HEK293 (cell line): Measurements from ENCODE around the gene SOWAHD.

Experiments used
- GLI2 ChIP-seq: fragments of 450-650 bp; formaldehyde crosslinking; IDR thresholded peaks from 2 replicates; pipeline ENCODE4; 2017; ENCODE audit warnings: missing biosample characterization, missing genetic modification characterization, low read depth, borderline replicate concordance
- PRDM10 ChIP-seq: fragments of 450-650 bp; formaldehyde crosslinking; IDR thresholded peaks from 2 replicates; pipeline ENCODE4 v1.5.1; 2016; ENCODE audit warnings: missing biosample characterization, missing genetic modification characterization
- SP2 ChIP-seq: fragments of 450-650 bp; formaldehyde crosslinking; IDR thresholded peaks from 2 replicates; pipeline ENCODE4 v1.5.1; 2016; ENCODE audit warnings: missing biosample characterization, missing genetic modification characterization
- SP3 ChIP-seq: fragments of 450-650 bp; formaldehyde crosslinking; IDR thresholded peaks from 2 replicates; pipeline ENCODE4 v1.5.1; 2016; ENCODE audit warnings: missing biosample characterization, missing genetic modification characterization
- ZBTB44 ChIP-seq: fragments of 450-650 bp; IDR thresholded peaks from 2 replicates; pipeline ENCODE4 v1.5.1; 2018; ENCODE audit warnings: missing biosample characterization, mild to moderate bottlenecking, missing genetic modification characterization
- ZBTB8A ChIP-seq: fragments of 450-650 bp; formaldehyde crosslinking; IDR thresholded peaks from 2 replicates; pipeline ENCODE4 v1.5.1; 2016; ENCODE audit warnings: missing biosample characterization, missing genetic modification characterization
- ZNF155 ChIP-seq: fragments of 450-650 bp; formaldehyde crosslinking; IDR thresholded peaks from 2 replicates; pipeline ENCODE4 v1.5.1; 2016; ENCODE audit warnings: missing biosample characterization, missing genetic modification characterization
- ZNF248 ChIP-seq: fragments of 450-650 bp; formaldehyde crosslinking; IDR thresholded peaks from 2 replicates; pipeline ENCODE4 v1.5.1; 2017; ENCODE audit warnings: missing biosample characterization, missing genetic modification characterization
- ZNF292 ChIP-seq: fragments of 450-650 bp; formaldehyde crosslinking; IDR thresholded peaks from 2 replicates; pipeline ENCODE4 v1.5.1; 2016; ENCODE audit warnings: low read depth, missing biosample characterization, missing genetic modification characterization, borderline replicate concordance
- ZNF366 ChIP-seq: fragments of 450-650 bp; formaldehyde crosslinking; conservative IDR thresholded peaks from 2 replicates; pipeline ENCODE4 v1.5.1; 2016; ENCODE audit warnings: missing biosample characterization, missing genetic modification characterization
- ZNF394 ChIP-seq: fragments of 450-650 bp; formaldehyde crosslinking; IDR thresholded peaks from 2 replicates; pipeline ENCODE4 v1.5.1; 2016; ENCODE audit warnings: missing biosample characterization, missing genetic modification characterization, mild to moderate bottlenecking, moderate library complexity, borderline replicate concordance
- ZNF473 ChIP-seq: fragments of 450-650 bp; formaldehyde crosslinking; IDR thresholded peaks from 2 replicates; pipeline ENCODE4 v1.5.1; 2017; ENCODE audit warnings: missing biosample characterization, missing genetic modification characterization
- ZNF518A ChIP-seq: fragments of 450-650 bp; formaldehyde crosslinking; conservative IDR thresholded peaks from 2 replicates; pipeline ENCODE4 v1.5.1; 2016; ENCODE audit warnings: low read depth, missing biosample characterization, missing genetic modification characterization
- ZNF549 ChIP-seq: fragments of 450-650 bp; IDR thresholded peaks from 2 replicates; pipeline ENCODE4 v1.5.1; 2018; ENCODE audit warnings: missing biosample characterization, missing genetic modification characterization, mild to moderate bottlenecking, inconsistent platforms, moderate library complexity
- ZNF558 ChIP-seq: fragments of 450-650 bp; formaldehyde crosslinking; IDR thresholded peaks from 2 replicates; pipeline ENCODE4 v1.5.1; 2016; ENCODE audit warnings: missing biosample characterization, missing genetic modification characterization
- ZNF654 ChIP-seq: fragments of 450-650 bp; formaldehyde crosslinking; IDR thresholded peaks from 2 replicates; pipeline ENCODE4 v1.5.1; 2016; ENCODE audit warnings: low read depth, missing biosample characterization, missing genetic modification characterization
- ZNF670 ChIP-seq: fragments of 450-650 bp; formaldehyde crosslinking; IDR thresholded peaks from 2 replicates; pipeline ENCODE4 v1.5.1; 2016; ENCODE audit warnings: missing biosample characterization, missing genetic modification characterization, low read depth
- ZSCAN5A ChIP-seq: fragments of 450-650 bp; formaldehyde crosslinking; IDR thresholded peaks from 2 replicates; pipeline ENCODE4 v1.5.1; 2016; ENCODE audit warnings: missing biosample characterization, missing genetic modification characterization
- TF ChIP-seq, protein P1 (sequence below): fragments of 450-650 bp; formaldehyde crosslinking; IDR thresholded peaks from 2 replicates; pipeline ENCODE4 v1.5.1; 2017; ENCODE audit warnings: missing biosample characterization, missing genetic modification characterization
- TF ChIP-seq, protein P2 (sequence below): fragments of 450-650 bp; formaldehyde crosslinking; IDR thresholded peaks from 2 replicates; pipeline ENCODE4 v1.5.1; 2017; ENCODE audit warnings: missing biosample characterization, missing genetic modification characterization
- TF ChIP-seq, protein P3 (sequence below): fragments of 450-650 bp; formaldehyde crosslinking; IDR thresholded peaks from 2 replicates; pipeline ENCODE4 v1.5.1; 2016; ENCODE audit warnings: missing biosample characterization, missing genetic modification characterization, low read depth

SOWAHD gene

GRCh38 chrX:119757979-119758730 lies at the start of gene SOWAHD (continued):
- TF ChIP-seq SP2 (tag by site-specific recombination): peak; percentile 81
- peak; percentile 80 for TF ChIP-seq ZNF366 (tag by site-specific recombination)
- TF ChIP-seq ZNF549 (tag by site-specific recombination): no peak
- TF ChIP-seq ZNF670 (tag by site-specific recombination): no peak
- no peak for TF ChIP-seq ZBTB44 (tag by site-specific recombination)
- TF ChIP-seq PRDM10 (tag by site-specific recombination): peak; percentile 94
- no peak for TF ChIP-seq ZNF654
- peak; percentile 92 for TF ChIP-seq SP3 (tag by site-specific recombination)
- no peak for TF ChIP-seq ZNF473
- TF ChIP-seq, protein P1, sequence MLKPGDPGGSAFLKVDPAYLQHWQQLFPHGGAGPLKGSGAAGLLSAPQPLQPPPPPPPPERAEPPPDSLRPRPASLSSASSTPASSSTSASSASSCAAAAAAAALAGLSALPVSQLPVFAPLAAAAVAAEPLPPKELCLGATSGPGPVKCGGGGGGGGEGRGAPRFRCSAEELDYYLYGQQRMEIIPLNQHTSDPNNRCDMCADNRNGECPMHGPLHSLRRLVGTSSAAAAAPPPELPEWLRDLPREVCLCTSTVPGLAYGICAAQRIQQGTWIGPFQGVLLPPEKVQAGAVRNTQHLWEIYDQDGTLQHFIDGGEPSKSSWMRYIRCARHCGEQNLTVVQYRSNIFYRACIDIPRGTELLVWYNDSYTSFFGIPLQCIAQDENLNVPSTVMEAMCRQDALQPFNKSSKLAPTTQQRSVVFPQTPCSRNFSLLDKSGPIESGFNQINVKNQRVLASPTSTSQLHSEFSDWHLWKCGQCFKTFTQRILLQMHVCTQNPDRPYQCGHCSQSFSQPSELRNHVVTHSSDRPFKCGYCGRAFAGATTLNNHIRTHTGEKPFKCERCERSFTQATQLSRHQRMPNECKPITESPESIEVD (tag by site-specific recombination): no peak
- TF ChIP-seq ZNF248: no peak
- no peak for TF ChIP-seq ZSCAN5A (tag by site-specific recombination)
- TF ChIP-seq ZNF155: no peak
- TF ChIP-seq ZNF394 (tag by site-specific recombination): no peak
- TF ChIP-seq ZBTB8A (tag by site-specific recombination): no peak
- no peak for TF ChIP-seq ZNF518A
- TF ChIP-seq, protein P2, sequence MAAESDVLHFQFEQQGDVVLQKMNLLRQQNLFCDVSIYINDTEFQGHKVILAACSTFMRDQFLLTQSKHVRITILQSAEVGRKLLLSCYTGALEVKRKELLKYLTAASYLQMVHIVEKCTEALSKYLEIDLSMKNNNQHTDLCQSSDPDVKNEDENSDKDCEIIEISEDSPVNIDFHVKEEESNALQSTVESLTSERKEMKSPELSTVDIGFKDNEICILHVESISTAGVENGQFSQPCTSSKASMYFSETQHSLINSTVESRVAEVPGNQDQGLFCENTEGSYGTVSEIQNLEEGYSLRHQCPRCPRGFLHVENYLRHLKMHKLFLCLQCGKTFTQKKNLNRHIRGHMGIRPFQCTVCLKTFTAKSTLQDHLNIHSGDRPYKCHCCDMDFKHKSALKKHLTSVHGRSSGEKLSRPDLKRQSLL (tag by site-specific recombination): peak; percentile 50; the same call in 1 of the 2 replicates
- no peak for TF ChIP-seq ZNF292 (tag by site-specific recombination)
- TF ChIP-seq, protein P3, sequence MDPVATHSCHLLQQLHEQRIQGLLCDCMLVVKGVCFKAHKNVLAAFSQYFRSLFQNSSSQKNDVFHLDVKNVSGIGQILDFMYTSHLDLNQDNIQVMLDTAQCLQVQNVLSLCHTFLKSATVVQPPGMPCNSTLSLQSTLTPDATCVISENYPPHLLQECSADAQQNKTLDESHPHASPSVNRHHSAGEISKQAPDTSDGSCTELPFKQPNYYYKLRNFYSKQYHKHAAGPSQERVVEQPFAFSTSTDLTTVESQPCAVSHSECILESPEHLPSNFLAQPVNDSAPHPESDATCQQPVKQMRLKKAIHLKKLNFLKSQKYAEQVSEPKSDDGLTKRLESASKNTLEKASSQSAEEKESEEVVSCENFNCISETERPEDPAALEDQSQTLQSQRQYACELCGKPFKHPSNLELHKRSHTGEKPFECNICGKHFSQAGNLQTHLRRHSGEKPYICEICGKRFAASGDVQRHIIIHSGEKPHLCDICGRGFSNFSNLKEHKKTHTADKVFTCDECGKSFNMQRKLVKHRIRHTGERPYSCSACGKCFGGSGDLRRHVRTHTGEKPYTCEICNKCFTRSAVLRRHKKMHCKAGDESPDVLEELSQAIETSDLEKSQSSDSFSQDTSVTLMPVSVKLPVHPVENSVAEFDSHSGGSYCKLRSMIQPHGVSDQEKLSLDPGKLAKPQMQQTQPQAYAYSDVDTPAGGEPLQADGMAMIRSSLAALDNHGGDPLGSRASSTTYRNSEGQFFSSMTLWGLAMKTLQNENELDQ (tag by site-specific recombination): no peak
- no peak for TF ChIP-seq GLI2
- TF ChIP-seq ZNF558 (tag by site-specific recombination): no peak
